HG02610 (cell line): ENCODE measurements around the gene SCFD2.

Experiments used
- ATAC-seq: cut with Tn5 transposase; IDR thresholded peaks from one replicate; pipeline ENCODE4 v1.9.1; 2021; ENCODE audit warnings: mild to moderate bottlenecking, moderate library complexity; ENCODE audit not compliant: unreplicated experiment

SCFD2 gene

GRCh38 chr4:53019485-53020382 is 346.1 kb downstream of the SCFD2 start:
- ATAC-seq = no peak

GRCh38 chr4:53018471-53018870 is 347.4 kb downstream of the SCFD2 start:
- no peak for ATAC-seq

- ATAC-seq = no peak
These were observed 349.6 kb downstream of the SCFD2 start for GRCh38 chr4:53016099-53016820.

GRCh38 chr4:53015681-53016080 is 350.2 kb downstream of the SCFD2 start:
- ATAC-seq = no peak

GRCh38 chr4:53014881-53015280 is 351.0 kb downstream of the SCFD2 start:
- no peak for ATAC-seq

GRCh38 chr4:53013873-53014775 is 351.7 kb downstream of the SCFD2 start:
- no peak for ATAC-seq

GRCh38 chr4:53012738-53013137 is 353.1 kb downstream of the SCFD2 start:
- peak; percentile 77 for ATAC-seq

GRCh38 chr4:53011259-53011905 is 354.5 kb downstream of the SCFD2 start:
- ATAC-seq = no peak

GRCh38 chr4:53010318-53010717 is 355.5 kb downstream of the SCFD2 start:
- ATAC-seq = no peak

GRCh38 chr4:53009824-53010223 is 356.0 kb downstream of the SCFD2 start:
- ATAC-seq = no peak

GRCh38 chr4:53007024-53007423 is 358.8 kb downstream of the SCFD2 start:
- no peak for ATAC-seq

GRCh38 chr4:53005808-53006207 is 360.1 kb downstream of the SCFD2 start:
- ATAC-seq = no peak

- ATAC-seq = no peak
These were observed 360.7 kb downstream of the SCFD2 start for GRCh38 chr4:53005149-53005546.

- no peak for ATAC-seq
These were observed 361.2 kb downstream of the SCFD2 start for GRCh38 chr4:53004497-53005148.

- peak; percentile 39 for ATAC-seq
These were observed 361.9 kb downstream of the SCFD2 start for GRCh38 chr4:53003959-53004358.

- no peak for ATAC-seq
These were observed 365.3 kb downstream of the SCFD2 start for GRCh38 chr4:53000560-53000959.

GRCh38 chr4:52999626-53000025 is 366.2 kb downstream of the SCFD2 start:
- ATAC-seq = no peak

- ATAC-seq = no peak
These were observed 367.4 kb downstream of the SCFD2 start for GRCh38 chr4:52998413-52998812.

GRCh38 chr4:52997132-52997416 is 368.8 kb downstream of the SCFD2 start:
- no peak for ATAC-seq
